ENCODE measurements around the gene MAPKAP1.
"Not testable (repeated sequence)": the region's sequence is repeated elsewhere in the genome, so short reads cannot be mapped to it uniquely, and the experiment has no call there.

DNA sequence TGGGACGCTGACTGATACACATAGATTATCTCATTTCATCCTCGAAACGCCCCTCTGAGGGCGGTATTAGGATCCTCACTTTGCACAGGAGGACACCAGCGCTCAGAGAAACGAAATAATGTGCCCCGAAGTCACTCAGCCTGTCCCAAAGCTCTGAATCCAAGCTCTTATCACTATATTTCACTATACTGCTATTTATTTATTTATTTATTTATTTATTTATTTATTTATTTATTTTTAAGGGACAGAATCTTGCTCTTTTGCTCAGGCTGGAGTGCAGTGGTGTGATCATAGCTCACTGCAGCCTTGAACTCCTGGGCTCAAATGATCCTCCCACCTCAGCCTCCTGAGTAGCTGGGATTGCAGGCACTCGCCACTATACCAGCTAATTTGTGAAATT is 306.8 kb downstream of the MAPKAP1 start:
- TF ChIP-seq, protein P1, sequence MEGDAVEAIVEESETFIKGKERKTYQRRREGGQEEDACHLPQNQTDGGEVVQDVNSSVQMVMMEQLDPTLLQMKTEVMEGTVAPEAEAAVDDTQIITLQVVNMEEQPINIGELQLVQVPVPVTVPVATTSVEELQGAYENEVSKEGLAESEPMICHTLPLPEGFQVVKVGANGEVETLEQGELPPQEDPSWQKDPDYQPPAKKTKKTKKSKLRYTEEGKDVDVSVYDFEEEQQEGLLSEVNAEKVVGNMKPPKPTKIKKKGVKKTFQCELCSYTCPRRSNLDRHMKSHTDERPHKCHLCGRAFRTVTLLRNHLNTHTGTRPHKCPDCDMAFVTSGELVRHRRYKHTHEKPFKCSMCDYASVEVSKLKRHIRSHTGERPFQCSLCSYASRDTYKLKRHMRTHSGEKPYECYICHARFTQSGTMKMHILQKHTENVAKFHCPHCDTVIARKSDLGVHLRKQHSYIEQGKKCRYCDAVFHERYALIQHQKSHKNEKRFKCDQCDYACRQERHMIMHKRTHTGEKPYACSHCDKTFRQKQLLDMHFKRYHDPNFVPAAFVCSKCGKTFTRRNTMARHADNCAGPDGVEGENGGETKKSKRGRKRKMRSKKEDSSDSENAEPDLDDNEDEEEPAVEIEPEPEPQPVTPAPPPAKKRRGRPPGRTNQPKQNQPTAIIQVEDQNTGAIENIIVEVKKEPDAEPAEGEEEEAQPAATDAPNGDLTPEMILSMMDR (IDR thresholded peaks at IDR 0.05; ENCODE audit: low read depth, low read length): not testable (repeated sequence)
- not testable (repeated sequence) for TF ChIP-seq POLR2A (IDR thresholded peaks at IDR 0.05; ENCODE audit: extremely low read depth, insufficient read length)

Measured in NB4 (cell line).